AG09309 (cell line): ENCODE results near the gene RBM28.

Experiments
- DNase-seq: peaks from one replicate; pipeline ENCODE4 v3.0.0-alpha.2; 2010; ENCODE audit warnings: low read depth
- H3K4me3 ChIP-seq: 2 replicates; pipeline ENCODE4 v1.5.1; 2011; ENCODE audit warnings: mild to moderate bottlenecking, low read depth, low read length, moderate library complexity; ENCODE audit not compliant: control insufficient read depth
- TF ChIP-seq, protein P1 (sequence below): IDR thresholded peaks from 2 replicates; pipeline ENCODE4 v1.5.1; 2011; ENCODE audit warnings: mild to moderate bottlenecking, low read depth, low read length, inconsistent platforms; ENCODE audit not compliant: insufficient read depth, control insufficient read depth; ENCODE audit errors: missing control alignments

RBM28 gene

DNA sequence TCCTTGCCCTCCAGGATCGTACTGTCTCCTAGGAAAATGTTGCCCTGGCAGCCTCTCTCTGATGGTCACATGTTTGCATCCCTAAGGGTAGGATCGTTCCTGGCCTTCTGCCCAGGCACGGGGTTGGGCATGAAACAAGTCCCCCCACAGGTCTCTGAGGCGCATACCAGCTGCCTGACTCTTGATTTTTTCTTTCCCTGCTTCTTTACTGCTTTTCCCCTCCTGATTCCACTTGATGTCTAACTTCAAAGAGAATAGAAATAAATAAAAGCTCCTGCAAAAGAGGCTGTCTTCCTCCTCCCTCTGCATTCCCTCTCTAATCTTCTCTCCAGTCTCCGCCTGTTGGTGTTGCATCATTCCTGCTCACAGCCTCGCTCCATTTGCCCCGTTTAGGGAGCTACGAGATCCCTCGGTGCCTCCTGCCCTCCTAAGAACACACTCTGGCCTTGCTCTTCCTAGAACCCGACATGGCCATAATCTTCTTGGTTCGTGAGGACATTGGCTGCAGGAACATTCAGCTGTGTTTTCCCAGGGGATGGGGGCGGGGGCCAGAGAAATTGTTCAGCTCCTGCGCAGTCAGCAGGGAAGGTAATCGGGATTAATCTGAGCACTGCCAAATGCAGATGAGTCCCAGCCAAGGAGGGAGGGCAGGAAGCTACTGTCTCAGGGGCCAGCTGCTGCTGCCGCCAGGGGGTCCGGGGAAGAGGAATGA, 76.7 kb downstream of the RBM28 start:
- no peak overlapping the region; the same call in none of the 2 replicates for H3K4me3 ChIP-seq
- TF ChIP-seq, protein P1, sequence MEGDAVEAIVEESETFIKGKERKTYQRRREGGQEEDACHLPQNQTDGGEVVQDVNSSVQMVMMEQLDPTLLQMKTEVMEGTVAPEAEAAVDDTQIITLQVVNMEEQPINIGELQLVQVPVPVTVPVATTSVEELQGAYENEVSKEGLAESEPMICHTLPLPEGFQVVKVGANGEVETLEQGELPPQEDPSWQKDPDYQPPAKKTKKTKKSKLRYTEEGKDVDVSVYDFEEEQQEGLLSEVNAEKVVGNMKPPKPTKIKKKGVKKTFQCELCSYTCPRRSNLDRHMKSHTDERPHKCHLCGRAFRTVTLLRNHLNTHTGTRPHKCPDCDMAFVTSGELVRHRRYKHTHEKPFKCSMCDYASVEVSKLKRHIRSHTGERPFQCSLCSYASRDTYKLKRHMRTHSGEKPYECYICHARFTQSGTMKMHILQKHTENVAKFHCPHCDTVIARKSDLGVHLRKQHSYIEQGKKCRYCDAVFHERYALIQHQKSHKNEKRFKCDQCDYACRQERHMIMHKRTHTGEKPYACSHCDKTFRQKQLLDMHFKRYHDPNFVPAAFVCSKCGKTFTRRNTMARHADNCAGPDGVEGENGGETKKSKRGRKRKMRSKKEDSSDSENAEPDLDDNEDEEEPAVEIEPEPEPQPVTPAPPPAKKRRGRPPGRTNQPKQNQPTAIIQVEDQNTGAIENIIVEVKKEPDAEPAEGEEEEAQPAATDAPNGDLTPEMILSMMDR: peak; percentile 19
- DNase-seq: peak; percentile 29

DNA sequence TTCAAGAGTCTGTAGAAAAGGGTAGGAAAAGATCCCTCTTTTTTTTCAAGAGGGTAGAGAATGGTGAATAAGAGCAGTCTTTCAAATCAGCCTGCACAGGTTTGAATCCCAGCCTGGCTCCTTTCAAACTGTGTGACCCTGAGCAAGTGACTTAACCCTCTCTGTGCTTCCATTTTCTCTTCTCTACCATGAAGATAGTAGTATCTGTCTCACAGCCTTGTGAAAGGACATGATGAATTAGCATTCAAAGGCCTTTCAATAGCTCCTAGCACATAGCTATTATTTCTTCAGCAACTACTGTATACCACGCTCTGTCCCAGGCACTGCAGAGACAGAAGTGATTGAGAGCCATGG, 77.2 kb downstream of the RBM28 start:
- DNase-seq: no peak
- TF ChIP-seq, protein P1: no peak
- H3K4me3 ChIP-seq: no peak overlapping the region

GRCh38 chr7:128265906-128266300, 77.8 kb downstream of the RBM28 start:
- TF ChIP-seq, protein P1: no peak
- DNase-seq: no peak
- H3K4me3 ChIP-seq: no peak overlapping the region

GRCh38 chr7:128265156-128265905, 78.4 kb downstream of the RBM28 start:
- no peak for DNase-seq
- TF ChIP-seq, protein P1: no peak
- no peak overlapping the region for H3K4me3 ChIP-seq

GRCh38 chr7:128264477-128264876, 79.2 kb downstream of the RBM28 start:
- no peak for DNase-seq
- H3K4me3 ChIP-seq: no peak overlapping the region
- TF ChIP-seq, protein P1: no peak

GRCh38 chr7:128263420-128263819, 80.3 kb downstream of the RBM28 start:
- no peak for DNase-seq
- no peak overlapping the region for H3K4me3 ChIP-seq
- TF ChIP-seq, protein P1: no peak
